ENCODE results near the gene DDX55.

The DDX55 gene

DNA sequence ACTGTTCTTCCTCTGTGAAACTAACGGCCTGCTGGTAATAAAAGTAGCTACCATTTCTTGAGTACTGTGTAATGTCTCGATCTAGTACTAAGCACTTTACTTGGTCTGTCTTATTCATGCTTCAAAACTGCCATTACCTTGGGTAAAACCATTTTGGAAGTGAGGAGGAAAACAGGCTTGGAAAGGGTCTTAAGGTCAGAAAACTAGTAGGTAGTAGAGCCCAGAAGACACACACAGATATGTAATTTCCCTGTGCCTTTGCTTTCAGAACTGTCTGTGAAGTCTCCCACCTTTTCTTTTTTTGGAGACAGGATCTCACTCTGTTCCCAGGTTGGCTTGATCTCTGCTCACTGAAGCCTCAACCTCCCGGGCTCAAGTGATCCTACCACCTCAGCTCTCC lies 3.4 kb upstream of the DDX55 start:
- H3K9me3 ChIP-seq (replicated peaks in 1 of 2; ENCODE audit: control insufficient read depth in 2 of 2, insufficient read depth in 1 of 2, low read depth in 1 of 2, low read length in 2 of 2) = no peaks in the 10 kb centered on the region
- H3K23ac ChIP-seq (ENCODE audit: low read depth, low read length, poor library complexity) = no peak overlapping the region
- H2BK120ac ChIP-seq (ENCODE audit: low read depth, low read length) = no peak overlapping the region
- no peak overlapping the region for H3K14ac ChIP-seq (ENCODE audit: low read length)
- H3K79me1 ChIP-seq (ENCODE audit: low read depth, low read length) = peaks cover 4% of the 10 kb centered on the region
- peaks cover 3 to 7% of the 10 kb centered on the region in 2 donors for H3K4me1 ChIP-seq (ENCODE audit: control insufficient read depth in 2 of 2, insufficient read depth in 1 of 2, low read depth in 1 of 2, low read length in 2 of 2)
- no peak overlapping the region for H3K27ac ChIP-seq (replicated peaks; ENCODE audit: low read length)
- WGBS, 2 donors (ENCODE audit: extremely low coverage in 2 of 2, insufficient read length in 2 of 2, insufficient replicate concordance in 1 of 2) = no CpG with 5 or more reads among the region's 3 CpGs
- H3K27me3 ChIP-seq (ENCODE audit: control insufficient read depth in 3 of 3, insufficient read depth in 3 of 3, low read depth in 1 of 3, low read length in 3 of 3) = no peaks in the 10 kb centered on the region
- no peak overlapping the region for H2BK5ac ChIP-seq (ENCODE audit: low read length)
- H2AK5ac ChIP-seq (ENCODE audit: low read depth, low read length) = no peak overlapping the region
- no peak overlapping the region for H2BK12ac ChIP-seq (ENCODE audit: low read length)
- H4K8ac ChIP-seq (ENCODE audit: low read depth, low read length) = no peak overlapping the region
- H3K4me3 ChIP-seq (ENCODE audit: low read length in 2 of 2) = no peak overlapping the region
- no peak overlapping the region for H3K18ac ChIP-seq (ENCODE audit: low read length)
- H2AFZ ChIP-seq (ENCODE audit: low read length) = no peak overlapping the region
- H3K36me3 ChIP-seq (replicated peaks in 1 of 2; ENCODE audit: control insufficient read depth in 2 of 2, insufficient read depth in 2 of 2, low read length in 2 of 2) = peaks cover 8 to 60% of the 10 kb centered on the region in 2 donors
- H4K91ac ChIP-seq (ENCODE audit: low read depth, low read length, poor library complexity) = no peak overlapping the region
- H2BK15ac ChIP-seq (ENCODE audit: low read length) = no peak overlapping the region
- H3K4ac ChIP-seq (ENCODE audit: low read length) = no peak overlapping the region
- H3K9ac ChIP-seq (ENCODE audit: low read depth, low read length, poor library complexity) = no peak overlapping the region
- H3K4me2 ChIP-seq (ENCODE audit: insufficient read depth, low read length, poor library complexity, severe bottlenecking) = no peak overlapping the region
- DNase-seq (ENCODE audit: low spot score) = no peak

DNA sequence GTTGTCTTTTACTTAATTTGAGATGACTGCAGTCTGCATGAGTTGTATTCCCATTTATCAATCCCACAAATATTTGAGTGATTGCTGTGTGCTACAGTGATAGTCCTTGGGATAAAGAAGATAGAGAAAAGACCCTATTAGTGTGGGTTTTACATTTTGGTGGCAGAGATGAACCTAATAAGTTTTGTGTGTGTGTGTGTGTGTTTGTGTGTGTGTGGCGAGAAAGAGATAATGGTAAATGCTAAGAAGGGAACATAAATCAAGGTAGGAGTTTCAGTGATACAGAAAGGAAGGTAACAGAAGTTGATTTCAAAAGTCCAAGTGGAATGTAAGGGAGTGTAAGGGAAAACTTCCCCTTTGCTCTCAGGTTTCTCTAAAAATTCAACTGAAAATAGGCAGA lies 2.6 kb upstream of the DDX55 start:
- no peak overlapping the region for H3K18ac ChIP-seq (ENCODE audit: low read length)
- no peak overlapping the region for H3K27ac ChIP-seq (replicated peaks; ENCODE audit: low read length)
- no peak overlapping the region for H3K9ac ChIP-seq (ENCODE audit: low read depth, low read length, poor library complexity)
- H3K36me3 ChIP-seq (replicated peaks in 1 of 2; ENCODE audit: control insufficient read depth in 2 of 2, insufficient read depth in 2 of 2, low read length in 2 of 2) = peaks cover 7 to 61% of the 10 kb centered on the region in 2 donors
- H2BK120ac ChIP-seq (ENCODE audit: low read depth, low read length) = no peak overlapping the region
- no peak overlapping the region for H2BK5ac ChIP-seq (ENCODE audit: low read length)
- peaks cover 3 to 7% of the 10 kb centered on the region in 2 donors for H3K4me1 ChIP-seq (ENCODE audit: control insufficient read depth in 2 of 2, insufficient read depth in 1 of 2, low read depth in 1 of 2, low read length in 2 of 2)
- H3K4me2 ChIP-seq (ENCODE audit: insufficient read depth, low read length, poor library complexity, severe bottlenecking) = no peak overlapping the region
- no peaks in the 10 kb centered on the region for H3K27me3 ChIP-seq (ENCODE audit: control insufficient read depth in 3 of 3, insufficient read depth in 3 of 3, low read depth in 1 of 3, low read length in 3 of 3)
- no peak overlapping the region for H3K23ac ChIP-seq (ENCODE audit: low read depth, low read length, poor library complexity)
- H3K9me3 ChIP-seq (replicated peaks in 1 of 2; ENCODE audit: control insufficient read depth in 2 of 2, insufficient read depth in 1 of 2, low read depth in 1 of 2, low read length in 2 of 2) = no peaks in the 10 kb centered on the region
- H2AFZ ChIP-seq (ENCODE audit: low read length) = no peak overlapping the region
- H3K14ac ChIP-seq (ENCODE audit: low read length) = no peak overlapping the region
- H2AK5ac ChIP-seq (ENCODE audit: low read depth, low read length) = no peak overlapping the region
- H3K4ac ChIP-seq (ENCODE audit: low read length) = no peak overlapping the region
- H2BK12ac ChIP-seq (ENCODE audit: low read length) = no peak overlapping the region
- no peak overlapping the region for H2BK15ac ChIP-seq (ENCODE audit: low read length)
- no peak for DNase-seq (ENCODE audit: low spot score)
- H4K8ac ChIP-seq (ENCODE audit: low read depth, low read length) = no peak overlapping the region
- 100% methylated on average over 1 of the region's 1 CpG; no CpG with 5 or more reads in 1 of the 2 donors for WGBS, 2 donors (ENCODE audit: extremely low coverage in 2 of 2, insufficient read length in 2 of 2, insufficient replicate concordance in 1 of 2)
- H4K91ac ChIP-seq (ENCODE audit: low read depth, low read length, poor library complexity) = no peak overlapping the region
- peaks cover 4% of the 10 kb centered on the region for H3K79me1 ChIP-seq (ENCODE audit: low read depth, low read length)
- H3K4me3 ChIP-seq (ENCODE audit: low read length in 2 of 2) = no peak overlapping the region

DNA sequence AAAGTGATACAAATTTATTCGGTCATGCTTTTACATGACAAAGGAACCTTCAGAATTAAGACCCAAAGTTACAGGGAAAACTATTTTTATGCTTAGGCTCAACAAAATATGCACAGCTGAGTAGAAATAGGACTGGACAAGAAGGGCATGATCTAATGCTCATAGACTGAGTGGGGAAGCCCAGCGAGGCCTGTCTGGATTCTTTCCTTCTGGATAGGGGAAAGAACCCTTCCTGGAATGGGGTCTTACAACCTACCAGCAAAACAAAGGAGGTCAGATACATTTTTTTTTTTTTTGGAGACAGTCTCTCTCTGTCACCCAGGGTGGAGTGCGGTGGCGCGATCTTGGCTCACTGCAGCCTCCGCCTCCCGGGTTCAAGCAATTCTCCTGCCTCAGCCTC lies 2.2 kb upstream of the DDX55 start:
- Histone ChIP-seq H4K91ac (ENCODE audit: low read depth, low read length, poor library complexity) (no peak overlapping the region), H3K4me3 (ENCODE audit: low read length in 2 of 2) (no peak overlapping the region), H3K79me1 (ENCODE audit: low read depth, low read length) (peaks cover 4% of the 10 kb centered on the region), H3K18ac (ENCODE audit: low read length) (no peak overlapping the region), H3K27me3 (ENCODE audit: control insufficient read depth in 3 of 3, insufficient read depth in 3 of 3, low read depth in 1 of 3, low read length in 3 of 3) (no peaks in the 10 kb centered on the region), H3K9me3 (replicated peaks in 1 of 2; ENCODE audit: control insufficient read depth in 2 of 2, insufficient read depth in 1 of 2, low read depth in 1 of 2, low read length in 2 of 2) (no peaks in the 10 kb centered on the region), H2BK12ac (ENCODE audit: low read length) (no peak overlapping the region), H3K23ac (ENCODE audit: low read depth, low read length, poor library complexity) (no peak overlapping the region), H2BK15ac (ENCODE audit: low read length) (no peak overlapping the region), H3K27ac (replicated peaks; ENCODE audit: low read length) (no peak overlapping the region), H3K9ac (ENCODE audit: low read depth, low read length, poor library complexity) (no peak overlapping the region), H3K4ac (ENCODE audit: low read length) (no peak overlapping the region), H3K14ac (ENCODE audit: low read length) (no peak overlapping the region), H2AK5ac (ENCODE audit: low read depth, low read length) (no peak overlapping the region), H2AFZ (ENCODE audit: low read length) (no peak overlapping the region), H4K8ac (ENCODE audit: low read depth, low read length) (no peak overlapping the region), H2BK120ac (ENCODE audit: low read depth, low read length) (no peak overlapping the region), H3K36me3 (replicated peaks in 1 of 2; ENCODE audit: control insufficient read depth in 2 of 2, insufficient read depth in 2 of 2, low read length in 2 of 2) (peaks cover 7 to 62% of the 10 kb centered on the region in 2 donors), H3K4me2 (ENCODE audit: insufficient read depth, low read length, poor library complexity, severe bottlenecking) (no peak overlapping the region), H3K4me1 (ENCODE audit: control insufficient read depth in 2 of 2, insufficient read depth in 1 of 2, low read depth in 1 of 2, low read length in 2 of 2) (peaks cover 3 to 7% of the 10 kb centered on the region in 2 donors), H2BK5ac (ENCODE audit: low read length) (no peak overlapping the region)
- no peak for DNase-seq (ENCODE audit: low spot score)
- WGBS, 2 donors (ENCODE audit: extremely low coverage in 2 of 2, insufficient read length in 2 of 2, insufficient replicate concordance in 1 of 2) = no CpG with 5 or more reads among the region's 7 CpGs

DNA sequence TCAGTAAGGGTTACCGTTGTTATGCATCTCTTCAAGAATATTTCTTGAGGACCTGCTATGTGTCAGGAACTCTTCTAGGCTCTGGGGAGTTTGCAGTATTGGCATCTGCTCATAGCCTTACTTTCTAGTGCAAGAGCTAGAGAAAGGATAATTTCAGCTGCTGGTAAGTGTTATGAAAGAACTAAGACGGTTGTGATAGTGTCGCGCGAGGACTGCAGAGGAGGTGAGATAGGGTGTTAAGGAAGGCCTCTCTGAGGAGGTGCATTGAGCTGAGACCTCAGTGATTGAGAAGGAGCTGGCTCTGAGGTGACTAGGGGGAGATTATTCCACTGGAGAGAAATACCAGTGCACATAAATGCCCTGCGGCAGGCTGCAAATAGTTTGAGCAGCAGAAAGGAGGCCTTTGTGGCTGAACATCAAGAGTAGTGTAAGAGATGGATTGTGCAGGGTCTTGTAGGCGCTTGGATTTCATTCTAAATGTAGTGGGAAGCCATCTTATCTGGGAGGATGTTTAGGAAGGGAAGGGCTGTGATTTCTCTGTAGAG lies 824 bp downstream of the DDX55 start:
- Histone ChIP-seq H3K36me3 (replicated peaks in 1 of 2; ENCODE audit: control insufficient read depth in 2 of 2, insufficient read depth in 2 of 2, low read length in 2 of 2) (peaks cover 21 to 63% of the 10 kb centered on the region in 2 donors), H2BK120ac (ENCODE audit: low read depth, low read length) (no peak overlapping the region)

More for the DNA sequence above, 824 bp downstream of the DDX55 start:
- peak overlapping the region; percentile 91 for H2AFZ ChIP-seq (ENCODE audit: low read length)
- no peak overlapping the region for H3K14ac ChIP-seq (ENCODE audit: low read length)
- H3K18ac ChIP-seq (ENCODE audit: low read length) = no peak overlapping the region
- peaks cover 6% of the 10 kb centered on the region for H3K79me1 ChIP-seq (ENCODE audit: low read depth, low read length)
- WGBS, 2 donors (ENCODE audit: extremely low coverage in 2 of 2, insufficient read length in 2 of 2, insufficient replicate concordance in 1 of 2) = no CpG with 5 or more reads among the region's 7 CpGs
- no peak overlapping the region for H2BK12ac ChIP-seq (ENCODE audit: low read length)
- peak overlapping the region; percentile 95 to 100 for H3K4me3 ChIP-seq (ENCODE audit: low read length in 2 of 2)
- H3K4me1 ChIP-seq (ENCODE audit: control insufficient read depth in 2 of 2, insufficient read depth in 1 of 2, low read depth in 1 of 2, low read length in 2 of 2) = peaks cover 3 to 7% of the 10 kb centered on the region in 2 donors
- H3K9me3 ChIP-seq (replicated peaks in 1 of 2; ENCODE audit: control insufficient read depth in 2 of 2, insufficient read depth in 1 of 2, low read depth in 1 of 2, low read length in 2 of 2) = no peaks in the 10 kb centered on the region
- H3K9ac ChIP-seq (ENCODE audit: low read depth, low read length, poor library complexity) = no peak overlapping the region
- H4K91ac ChIP-seq (ENCODE audit: low read depth, low read length, poor library complexity) = no peak overlapping the region
- no peak overlapping the region for H2AK5ac ChIP-seq (ENCODE audit: low read depth, low read length)
- H2BK15ac ChIP-seq (ENCODE audit: low read length) = no peak overlapping the region
- no peak for DNase-seq (ENCODE audit: low spot score)
- H4K8ac ChIP-seq (ENCODE audit: low read depth, low read length) = no peak overlapping the region
- H3K4ac ChIP-seq (ENCODE audit: low read length) = no peak overlapping the region
- no peak overlapping the region for H3K23ac ChIP-seq (ENCODE audit: low read depth, low read length, poor library complexity)
- no peak overlapping the region for H3K27ac ChIP-seq (replicated peaks; ENCODE audit: low read length)
- no peaks in the 10 kb centered on the region for H3K27me3 ChIP-seq (ENCODE audit: control insufficient read depth in 3 of 3, insufficient read depth in 3 of 3, low read depth in 1 of 3, low read length in 3 of 3)
- peak overlapping the region; percentile 92 for H3K4me2 ChIP-seq (ENCODE audit: insufficient read depth, low read length, poor library complexity, severe bottlenecking)
- H2BK5ac ChIP-seq (ENCODE audit: low read length) = no peak overlapping the region
